ENCODE measurements around the gene BLOC1S6.

GRCh38 chr15:45586601-45587094 is 531 bp upstream of the BLOC1S6 start:
- no peak for TF ChIP-seq CTCF (IDR thresholded peaks at IDR 0.05)
- TF ChIP-seq POLR2A (IDR thresholded peaks at IDR 0.05) = no peak
